Measurements from ENCODE around the gene GSTK1.
"Not testable (repeated sequence)": the region's sequence is repeated elsewhere in the genome, so short reads cannot be mapped to it uniquely, and the experiment has no call there.

GSTK1 gene

DNA sequence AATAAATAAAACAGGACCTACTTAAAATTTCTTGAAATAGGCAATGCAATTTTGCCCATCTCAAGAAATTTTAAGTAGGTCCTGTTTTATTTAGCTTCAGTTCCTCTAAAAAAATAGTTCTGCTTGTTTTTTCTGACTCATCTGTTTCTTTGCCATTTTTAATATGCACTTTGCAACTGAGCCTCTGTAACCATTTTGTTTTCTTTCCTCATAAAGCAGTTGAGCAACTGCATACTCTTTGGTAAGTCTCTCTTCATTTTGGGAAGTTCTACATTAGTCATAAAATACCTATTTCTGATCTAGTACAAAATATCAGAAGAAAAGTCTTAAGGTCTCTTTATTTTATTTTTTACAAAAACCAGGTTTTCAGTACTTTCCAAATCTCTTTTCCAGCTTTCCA is 23.4 kb upstream of the GSTK1 start:
- no peak for ATAC-seq

DNA sequence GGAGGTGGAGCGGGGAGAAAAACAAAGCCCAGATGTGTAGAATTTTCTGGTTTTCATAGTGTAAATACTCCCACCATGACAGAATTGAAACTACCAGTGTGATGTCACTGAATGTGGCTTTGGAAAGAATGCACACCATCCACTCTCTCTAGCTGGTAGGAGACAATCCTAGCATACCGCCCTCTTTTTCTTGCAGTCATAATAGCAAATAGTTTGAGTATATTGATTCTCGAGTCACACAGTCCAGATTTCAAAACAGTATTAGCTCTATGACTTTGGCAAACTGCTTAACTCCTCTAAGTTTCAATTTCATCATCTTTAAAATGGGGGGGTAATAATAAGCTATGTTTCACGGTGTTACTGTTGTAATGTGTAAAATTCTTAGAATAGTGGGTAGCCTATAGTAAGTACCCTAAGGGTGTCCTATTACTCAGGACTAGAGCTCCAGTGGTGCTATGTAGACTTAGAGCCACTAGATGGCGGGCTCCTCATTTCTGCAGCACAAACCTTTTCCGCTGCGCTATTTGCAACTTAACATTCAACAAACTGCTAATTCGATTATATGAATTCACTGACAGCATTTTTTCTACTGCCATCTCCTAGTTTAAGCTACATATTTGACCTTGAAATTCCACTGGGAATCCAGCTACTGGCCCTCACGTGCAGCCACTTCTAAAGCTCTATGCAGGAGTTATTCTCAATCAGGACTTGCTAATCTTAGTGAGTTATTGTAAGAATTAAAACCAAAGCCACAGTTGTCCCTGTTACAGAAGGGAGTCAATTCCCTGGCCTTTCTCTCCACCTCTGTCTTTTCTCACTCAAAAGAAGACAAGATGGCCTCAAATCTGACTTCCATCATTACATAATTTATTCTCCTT is 22.7 kb upstream of the GSTK1 start:
- ATAC-seq = peak; percentile 79 to 88

DNA sequence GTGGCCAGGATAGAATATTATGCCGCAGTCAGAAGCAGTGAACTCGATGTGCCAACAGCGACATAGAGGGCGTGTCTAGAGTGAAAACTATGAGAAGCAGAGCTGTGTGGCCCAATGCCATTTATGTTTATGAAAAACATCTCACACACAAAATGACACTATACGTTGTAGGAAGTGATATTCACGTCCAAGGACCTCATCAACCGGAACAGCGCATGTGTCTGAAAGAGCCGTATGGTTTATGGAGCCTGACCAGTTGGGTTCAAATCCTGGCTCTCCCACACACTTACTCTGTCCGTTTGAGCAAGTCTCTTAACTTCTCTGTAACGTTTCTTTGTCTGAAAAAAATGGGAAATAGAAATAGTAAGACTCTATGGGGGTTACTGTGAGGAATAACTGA is 20.9 kb upstream of the GSTK1 start:
- ATAC-seq = no peak

DNA sequence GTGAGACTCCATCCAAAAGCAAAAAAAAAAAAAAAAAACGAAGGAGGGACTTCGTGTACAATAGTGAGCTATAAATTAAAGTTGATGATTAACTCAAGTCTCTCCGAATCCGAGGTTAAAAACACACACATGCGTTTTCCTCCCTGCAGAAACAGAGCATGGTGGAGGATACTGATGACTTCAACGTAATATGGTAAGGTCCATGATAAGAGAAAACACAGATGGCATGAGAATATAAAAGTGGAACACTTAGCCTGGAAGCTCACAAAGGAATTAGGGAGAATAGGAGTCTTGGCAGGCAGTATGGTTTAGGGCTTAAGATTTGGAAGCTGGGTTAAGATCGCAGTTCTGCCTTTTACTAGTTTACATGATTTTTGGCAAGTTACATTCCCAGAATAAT is 20.1 kb upstream of the GSTK1 start:
- ATAC-seq = no peak

DNA sequence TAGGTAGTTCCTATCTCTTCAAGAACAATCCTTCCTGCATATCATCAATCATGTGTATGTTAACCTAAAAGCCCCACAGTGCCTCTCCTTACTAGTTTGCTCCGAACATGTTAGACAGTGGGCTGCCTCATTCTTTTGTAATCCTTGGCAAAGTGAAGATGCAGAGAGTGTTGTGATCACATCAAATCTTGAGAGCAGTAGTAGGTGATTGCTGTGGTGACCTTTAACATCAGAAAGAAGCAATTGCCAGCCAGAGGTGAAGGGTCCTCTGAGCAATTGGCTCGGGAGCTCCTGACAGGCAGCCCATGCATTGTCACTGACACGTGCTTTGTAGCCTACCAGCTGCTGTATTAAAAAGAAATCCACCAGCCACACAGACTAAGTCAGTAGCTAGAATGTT is 19.6 kb upstream of the GSTK1 start:
- no peak for ATAC-seq

DNA sequence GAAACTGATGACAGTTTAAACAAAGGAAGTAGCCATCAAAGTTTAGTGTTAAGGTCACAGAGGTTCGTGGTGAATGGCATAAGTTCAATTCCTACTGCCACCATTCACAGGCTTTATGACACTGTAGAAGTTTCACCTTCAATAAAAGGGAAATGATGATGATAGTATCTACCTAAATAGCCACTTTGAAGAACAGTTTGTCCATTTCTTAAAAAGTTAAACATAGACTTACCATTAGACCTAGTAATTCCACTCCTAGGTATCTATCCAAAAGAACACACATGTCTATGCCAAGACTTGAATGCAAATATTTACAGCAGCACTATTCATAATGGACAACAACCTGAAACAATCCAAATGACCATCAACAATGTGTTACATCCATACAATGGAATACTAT is 18.9 kb upstream of the GSTK1 start:
- no peak for ATAC-seq

DNA sequence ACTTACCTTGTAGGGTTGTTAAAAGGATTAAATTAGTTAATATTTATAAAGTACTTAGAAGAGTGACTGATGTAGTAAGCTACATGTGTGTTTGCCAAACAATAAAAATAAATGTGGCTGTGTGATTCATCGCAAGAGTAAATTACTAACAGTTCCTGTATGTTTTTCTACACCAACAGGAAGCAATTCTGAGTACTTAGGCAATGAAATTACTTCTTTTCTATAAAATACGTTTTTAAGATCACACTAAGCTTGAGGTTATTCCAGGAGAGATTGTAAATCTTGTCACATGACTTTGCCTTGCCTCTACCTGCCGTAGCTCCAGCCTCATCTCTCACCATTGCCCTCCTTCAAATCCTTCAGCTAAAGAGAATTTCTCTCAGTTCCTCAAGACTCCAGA is 18.1 kb upstream of the GSTK1 start:
- ATAC-seq = peak; percentile 57 to 70

DNA sequence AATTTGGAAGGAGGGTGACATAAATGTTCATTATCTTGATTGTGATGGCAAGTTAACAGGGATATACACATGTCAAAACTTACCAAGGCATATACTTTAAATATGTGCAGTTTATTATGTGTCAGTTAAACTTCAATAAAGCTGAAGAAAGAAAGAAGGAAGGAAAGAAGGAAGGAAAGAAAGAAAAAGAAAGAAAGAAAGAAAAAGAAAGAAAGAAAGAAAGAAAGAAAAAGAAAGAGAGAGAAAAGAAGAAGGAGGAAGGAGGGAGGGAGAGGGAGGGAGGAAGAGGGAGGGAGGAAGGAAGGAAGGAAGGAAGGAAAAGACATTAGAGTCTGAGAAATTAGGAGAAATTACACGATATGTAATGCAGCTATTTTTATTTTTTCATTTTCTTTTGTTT is 15.9 kb upstream of the GSTK1 start:
- ATAC-seq = no peak

DNA sequence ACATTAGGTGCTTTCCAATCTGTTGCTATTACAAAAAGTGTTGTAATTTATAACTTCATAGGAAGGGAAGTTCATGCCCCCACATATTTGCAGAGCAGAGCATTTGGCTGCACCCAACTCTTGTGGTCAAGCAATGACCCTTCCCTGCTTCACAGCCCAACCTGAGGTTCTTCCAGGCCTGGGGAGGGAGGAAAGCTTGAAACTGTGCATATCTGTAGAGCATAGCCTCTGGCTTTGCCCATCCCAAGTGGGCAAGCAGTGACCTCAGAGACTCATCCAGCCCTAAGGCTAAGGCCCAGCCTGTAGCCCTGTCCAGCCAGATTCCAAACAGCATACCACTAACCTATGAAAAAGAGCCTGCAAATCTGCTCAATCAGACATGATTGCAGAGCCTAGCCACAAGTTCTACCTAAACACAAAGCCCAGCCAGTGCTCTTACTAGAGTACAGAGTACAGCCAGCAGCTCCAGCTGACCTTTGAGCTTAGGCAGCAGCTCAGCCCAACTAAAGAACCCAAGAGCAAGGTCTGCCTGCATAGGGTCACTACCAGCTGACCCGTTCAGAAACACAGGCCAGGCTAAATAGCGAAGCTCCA is 14.4 kb upstream of the GSTK1 start:
- no peak for ATAC-seq

DNA sequence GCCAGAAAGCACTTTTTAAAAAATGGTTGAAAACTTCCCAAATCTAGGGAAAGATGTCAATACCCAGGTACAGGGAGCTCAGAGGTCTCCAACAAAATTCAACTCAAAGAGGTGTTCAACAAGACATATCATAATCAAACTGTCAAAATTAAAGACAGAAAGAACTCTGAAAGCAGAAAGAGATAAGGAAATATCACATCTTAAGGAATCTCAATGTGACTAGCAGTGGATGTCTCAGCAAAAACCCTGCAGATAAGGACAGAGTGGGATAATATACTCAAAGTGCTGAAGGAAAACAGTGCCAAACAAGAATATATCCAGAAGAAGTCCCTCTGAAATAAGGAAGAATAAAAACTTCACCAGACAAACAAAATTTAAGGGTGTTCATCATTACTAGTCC is 13.0 kb upstream of the GSTK1 start:
- no peak for ATAC-seq

DNA sequence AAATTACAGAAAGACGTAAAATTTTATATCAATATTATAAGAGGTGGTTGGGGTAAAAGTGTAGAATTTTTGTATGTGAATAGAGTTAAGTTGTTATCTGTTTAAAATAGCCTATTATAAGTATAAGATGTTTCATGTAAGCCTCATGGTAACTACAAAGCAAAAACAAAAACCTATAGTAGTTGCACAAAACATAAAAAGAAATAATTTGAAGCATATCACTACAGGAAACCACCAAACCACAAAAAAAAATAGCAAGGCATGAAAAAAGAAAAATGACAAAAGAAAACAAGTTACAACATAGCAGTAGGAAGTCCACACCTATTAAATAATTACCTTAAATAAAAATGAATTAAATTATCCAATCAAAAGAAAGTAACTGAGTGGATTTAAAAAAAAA is 12.4 kb upstream of the GSTK1 start:
- no peak for ATAC-seq

DNA sequence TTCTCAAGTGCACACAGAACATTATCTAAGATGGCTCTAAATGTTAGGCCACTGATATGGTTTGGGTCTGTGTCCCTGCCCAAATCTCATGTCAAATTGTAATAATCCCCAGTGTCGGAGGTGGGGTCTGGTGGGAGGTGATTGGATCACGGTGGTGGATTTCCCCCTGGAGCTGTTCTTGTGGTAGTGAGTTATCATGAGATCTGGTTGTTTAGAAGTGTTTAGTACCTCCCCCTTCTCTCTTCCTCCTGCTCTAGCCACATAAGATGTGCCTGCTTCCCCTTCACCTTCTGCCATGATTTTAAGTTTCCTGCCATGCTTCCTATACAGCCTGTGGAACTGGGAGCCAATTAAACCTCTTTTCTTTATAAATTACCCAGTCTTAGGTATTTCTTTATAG is 11.2 kb upstream of the GSTK1 start:
- no peak for ATAC-seq

DNA sequence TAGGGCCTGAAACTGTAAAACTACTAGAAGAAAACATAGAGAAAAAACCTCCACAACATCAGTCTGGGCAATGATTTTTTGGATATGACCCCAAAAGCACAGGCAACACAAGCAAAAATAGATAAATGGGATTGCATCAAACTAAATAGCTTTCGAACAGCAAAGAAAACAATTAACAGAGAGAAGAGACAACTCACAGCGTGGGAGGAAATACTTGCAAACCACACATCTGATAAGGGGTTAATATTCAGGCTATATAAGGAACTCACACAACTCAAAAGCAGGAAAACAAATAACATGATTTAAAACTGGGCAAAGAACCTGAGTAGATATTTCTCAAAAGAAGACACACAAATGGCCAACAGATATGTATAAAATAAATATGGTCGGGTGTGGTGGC is 7.7 kb upstream of the GSTK1 start:
- no peak for ATAC-seq

DNA sequence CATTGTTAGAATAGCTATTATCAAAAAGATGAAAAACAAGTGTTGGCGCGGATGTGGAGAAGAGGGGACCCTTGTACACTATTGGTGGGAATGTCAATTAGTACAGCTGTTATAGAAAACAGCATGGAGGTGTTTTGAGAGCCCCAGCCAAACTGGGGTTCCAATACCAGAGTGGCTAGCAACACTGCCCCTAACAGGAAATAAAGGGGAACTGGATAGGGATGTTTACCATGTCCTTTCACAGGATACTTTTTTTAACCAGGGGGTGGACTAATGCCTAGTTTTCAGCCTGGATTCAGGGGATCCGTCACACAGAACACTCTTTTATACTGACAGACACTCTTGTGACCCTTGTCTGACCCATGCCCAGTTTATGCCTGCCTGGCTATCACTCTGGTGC is 6.9 kb upstream of the GSTK1 start:
- ATAC-seq = no peak

DNA sequence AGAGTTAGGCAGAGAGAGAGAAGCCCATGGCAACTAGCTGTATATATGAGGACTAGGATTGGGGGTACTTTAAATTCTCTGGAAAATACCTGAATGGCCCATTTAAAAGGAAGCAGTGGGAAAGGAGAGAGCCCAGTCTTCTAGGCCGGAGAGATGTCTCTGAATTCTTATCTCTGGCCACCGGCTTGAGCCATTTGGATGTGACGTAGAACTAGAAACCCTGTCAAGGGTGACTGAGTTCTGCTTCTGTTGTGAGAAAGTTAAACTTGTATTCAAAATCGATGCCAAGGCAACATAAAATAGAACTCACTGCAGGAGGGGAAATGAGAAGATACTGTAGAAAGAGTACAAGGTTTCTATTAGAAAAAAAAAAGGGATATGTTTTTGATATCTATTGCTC is 6.3 kb upstream of the GSTK1 start:
- peak in 1 of 2 donors; percentile 11 for ATAC-seq

DNA sequence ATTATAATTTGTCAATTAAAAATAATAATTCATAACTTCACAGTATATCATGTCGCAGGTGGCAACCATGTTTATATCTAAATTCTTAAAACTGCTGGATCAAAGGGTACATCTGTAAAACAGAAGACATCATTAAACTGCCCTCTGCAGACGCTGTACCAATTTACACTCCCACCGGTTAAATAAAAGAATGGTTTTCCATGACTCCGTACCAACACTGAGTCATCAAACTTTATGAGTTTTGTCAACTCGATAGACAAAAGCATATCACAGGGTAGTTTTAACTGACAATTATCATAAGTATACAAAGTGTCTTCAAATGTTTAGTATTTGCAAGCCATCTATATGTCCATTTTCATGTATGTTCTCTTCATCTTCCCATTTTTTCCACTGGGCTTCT is 5.7 kb upstream of the GSTK1 start:
- no peak for ATAC-seq

DNA sequence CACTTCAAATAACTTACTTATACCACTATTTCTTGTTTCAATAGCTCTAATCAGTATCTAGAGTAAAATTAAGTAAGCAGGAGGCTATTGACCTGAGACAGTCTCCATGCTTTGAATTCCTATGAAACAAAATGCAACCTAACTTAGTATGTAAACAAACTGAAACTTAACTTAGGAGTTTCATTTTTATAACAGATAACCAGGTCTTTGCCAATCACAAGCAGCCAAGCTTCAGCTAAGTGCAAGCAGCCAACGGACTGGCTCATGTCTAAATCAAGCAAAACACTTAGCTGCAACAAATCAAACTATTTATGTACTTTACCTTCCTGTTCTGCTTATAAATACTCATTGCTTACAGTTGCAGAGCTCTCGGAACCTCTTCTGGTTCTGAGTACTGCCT is 4.4 kb upstream of the GSTK1 start:
- ATAC-seq = peak; percentile 14 to 28

DNA sequence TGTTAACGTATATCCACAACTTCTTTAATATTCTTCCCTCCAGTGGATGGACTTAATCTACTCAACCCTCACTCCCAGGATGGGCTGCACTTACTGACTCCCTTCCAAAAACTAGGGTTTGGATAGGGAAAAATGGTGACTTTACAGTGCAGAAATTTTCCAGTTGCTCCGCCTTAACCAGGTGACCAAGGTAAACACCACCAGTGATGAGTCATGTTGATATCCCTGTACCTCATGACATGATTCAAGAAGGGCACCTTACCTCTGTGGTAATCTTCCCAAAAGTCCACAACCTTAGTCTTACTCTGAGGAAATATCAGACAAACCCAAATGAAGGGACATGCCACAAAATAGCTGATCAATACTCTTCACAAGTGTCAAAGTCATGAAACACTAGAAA is 3.5 kb upstream of the GSTK1 start:
- ATAC-seq = no peak

DNA sequence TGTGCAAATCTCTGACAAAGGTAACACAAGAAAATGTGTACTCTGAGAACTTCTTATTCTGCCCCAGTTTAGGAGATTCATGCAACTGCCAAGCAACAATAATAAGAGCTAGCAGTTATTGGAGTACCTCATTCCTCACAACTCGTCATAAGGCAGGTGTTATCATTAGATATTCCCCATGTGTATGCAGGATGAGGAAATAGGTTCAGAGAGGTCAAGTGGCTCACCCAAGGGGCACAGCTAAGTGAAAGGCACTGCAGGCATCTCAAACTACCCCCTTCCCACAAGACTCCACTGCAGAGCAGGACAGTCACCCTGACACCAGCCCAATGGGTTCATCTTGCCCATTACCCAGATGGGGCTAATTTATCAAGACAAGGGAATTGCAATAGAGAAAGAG is 1.3 kb upstream of the GSTK1 start:
- ATAC-seq = no peak

DNA sequence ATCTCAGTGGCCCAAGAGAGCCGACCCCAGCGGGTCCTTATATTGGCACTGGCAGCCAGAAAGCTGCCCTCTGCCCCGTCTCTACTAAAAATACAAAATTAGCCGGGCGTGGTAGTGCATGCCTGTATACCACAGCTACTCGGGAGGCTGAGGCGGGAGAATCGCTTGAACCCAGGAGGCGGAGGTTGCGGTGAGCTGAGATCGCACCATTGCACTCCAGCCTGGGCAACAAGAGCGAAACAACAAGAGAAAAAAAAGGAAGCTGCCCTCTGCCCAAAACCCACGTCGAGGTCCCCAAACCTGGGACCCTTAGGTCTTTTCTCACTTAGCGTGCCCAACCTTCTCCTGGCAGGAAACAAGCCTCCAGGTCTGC is 941 bp downstream of the GSTK1 start:
- ATAC-seq = not testable (repeated sequence)

DNA sequence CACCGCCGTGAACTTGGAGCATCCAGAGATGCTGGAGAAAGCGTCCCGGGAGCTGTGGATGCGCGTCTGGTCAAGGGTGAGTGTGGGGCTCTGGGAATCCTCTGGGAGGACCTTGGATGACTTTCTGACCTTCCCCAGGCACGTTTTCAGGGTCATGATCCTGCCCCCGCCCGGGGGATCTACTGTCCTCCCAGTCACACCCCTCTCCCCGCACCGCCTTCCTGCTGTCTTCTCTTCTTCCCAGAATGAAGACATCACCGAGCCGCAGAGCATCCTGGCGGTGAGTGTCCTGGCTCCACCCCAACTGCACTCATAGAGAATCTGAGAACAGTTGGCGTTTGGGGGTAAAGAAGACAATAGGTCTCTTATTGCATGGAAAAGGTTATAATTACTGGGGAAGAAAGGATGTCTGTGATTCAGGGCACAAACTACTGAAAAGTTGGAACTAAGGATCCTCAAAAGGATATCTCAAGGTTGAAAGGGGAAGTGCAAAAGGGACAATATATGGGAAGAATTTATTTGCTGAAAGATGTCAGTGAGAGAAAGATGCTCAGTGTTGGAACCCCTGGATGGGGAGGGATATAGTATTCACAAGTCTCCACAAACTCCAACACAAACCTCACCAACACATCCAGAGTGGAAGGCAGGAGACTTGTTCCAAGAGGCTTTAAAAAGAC is 1.9 kb downstream of the GSTK1 start:
- ATAC-seq = no peak

DNA sequence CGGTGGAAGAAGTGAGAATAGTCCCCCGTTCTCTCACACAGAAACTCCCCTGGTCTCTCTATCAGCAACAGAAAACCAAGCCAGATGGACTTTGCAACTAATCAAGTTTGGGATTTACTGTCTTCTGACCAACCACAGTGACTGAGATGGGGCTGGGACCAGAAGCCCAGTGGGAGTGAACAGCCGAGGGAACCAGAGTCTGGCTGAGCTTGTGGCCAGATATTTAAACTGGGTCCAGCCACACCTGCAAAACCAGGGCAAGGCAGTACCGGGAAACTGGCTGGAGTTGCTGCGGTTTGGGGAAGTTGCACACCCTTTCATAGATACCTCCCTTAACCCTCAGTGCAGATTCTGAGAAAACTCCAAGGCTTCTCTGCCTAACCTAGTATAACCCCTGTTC is 6.0 kb downstream of the GSTK1 start:
- ATAC-seq = no peak

DNA sequence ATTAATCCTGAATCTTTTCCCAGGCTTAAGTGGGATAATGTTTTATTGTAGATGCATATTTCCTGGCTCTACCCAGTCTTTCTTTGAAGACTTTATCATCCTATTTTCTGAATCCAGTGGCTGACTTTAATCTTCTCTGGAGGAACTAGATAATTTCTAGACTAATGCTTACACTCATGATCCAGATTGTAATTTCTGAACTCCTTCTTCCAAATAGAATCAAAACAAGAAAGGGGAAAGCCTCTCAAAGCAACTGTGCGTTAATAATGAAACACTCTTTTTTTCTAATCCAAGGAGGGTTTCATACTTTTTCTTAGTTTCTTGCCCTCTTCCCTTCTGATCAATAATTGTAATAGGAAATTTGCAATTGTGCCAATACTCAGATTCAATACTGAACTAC is 8.0 kb downstream of the GSTK1 start:
- ATAC-seq = no peak

DNA sequence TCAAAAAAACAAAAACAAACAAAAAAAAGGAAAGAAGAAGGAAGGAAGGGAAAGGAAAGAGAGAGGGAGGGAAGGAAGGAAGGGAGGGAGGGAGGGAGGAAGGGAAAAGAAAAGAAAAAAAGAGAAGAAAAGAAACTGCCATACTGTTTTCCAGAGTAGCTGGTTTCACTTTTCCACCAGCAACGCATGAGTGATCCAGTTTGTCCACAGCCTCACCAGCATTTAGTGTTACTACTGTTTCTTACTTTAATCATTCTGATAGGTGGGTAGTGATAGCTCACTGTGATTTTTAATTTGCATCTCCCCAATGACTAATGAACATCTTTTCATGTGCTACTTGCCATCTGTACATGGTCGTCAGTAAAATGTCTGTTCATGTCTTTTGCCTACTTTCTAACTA is 9.6 kb downstream of the GSTK1 start:
- ATAC-seq = peak; percentile 21 to 36

All from activated CD4-positive, CD25-positive, alpha-beta regulatory T cell treated with anti-CD3 and anti-CD28 coated beads, Interleukin-2, amount 50 U/mL, for 24 hours (primary cell).